H54 (cell line): ENCODE results near the gene TSPOAP1.

ENCODE experiments used
- DNase-seq: peaks from one replicate; pipeline ENCODE4 v3.0.0; 2011; ENCODE audit warnings: low spot score, mixed read lengths; ENCODE audit not compliant: insufficient read length
- FAIRE-seq: peaks from 3 replicates; lab custom pipeline; 2011; peaks lifted over from hg19 to GRCh38; lab: Jason Lieb, UNC
- POLR2A ChIP-seq: IDR thresholded peaks from 2 replicates; pipeline ENCODE4 v1.6.1; 2011; ENCODE audit warnings: low read depth, mild to moderate bottlenecking, low read length

Gene TSPOAP1

GRCh38 chr17:58328195-58329034 is at the start of gene TSPOAP1:
TSS of gene TSPOAP1 (minus strand) at chr17:58328795. CDS start at chr17:58327920, 875 bp downstream.
- FAIRE-seq (no peak), DNase-seq (no peak)
- TF ChIP-seq POLR2A = no peak

GRCh38 chr17:58377661-58378060 is 49.1 kb upstream of the TSPOAP1 start:
- FAIRE-seq = no peak

GRCh38 chr17:58377093-58377601 is 48.6 kb upstream of the TSPOAP1 start:
- FAIRE-seq (no peak), DNase-seq (no peak)

More at GRCh38 chr17:58377661-58378060, 49.1 kb upstream of the TSPOAP1 start:
- DNase-seq = no peak
- TF ChIP-seq POLR2A = no peak

DNA sequence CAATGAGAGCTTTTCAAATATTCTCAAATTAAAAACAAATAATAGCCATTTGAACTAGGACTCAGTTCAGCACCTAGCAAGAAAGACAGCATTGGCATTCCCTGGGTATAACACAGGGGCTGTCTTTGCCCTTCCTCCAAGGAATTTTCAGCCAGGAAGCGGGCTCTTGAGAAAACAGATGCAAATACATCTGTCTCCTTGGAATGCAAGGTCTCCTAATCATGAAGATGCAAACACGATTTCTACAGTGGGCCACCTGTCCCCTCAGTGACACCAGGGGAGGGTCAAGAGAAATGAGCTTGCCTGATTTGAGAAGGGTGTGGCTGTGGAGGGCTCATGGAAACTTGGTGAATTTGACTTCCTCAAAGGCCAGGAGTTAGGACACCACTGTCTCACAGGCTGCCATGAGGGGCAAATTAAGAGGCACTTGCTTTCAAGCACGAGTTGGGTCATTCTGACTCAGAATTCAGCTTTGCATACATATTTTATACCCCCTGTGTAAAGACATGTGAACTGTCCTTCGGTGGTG is 47.9 kb upstream of the TSPOAP1 start:
- FAIRE-seq (no peak), DNase-seq (no peak)
- no peak for TF ChIP-seq POLR2A

More at GRCh38 chr17:58377093-58377601, 48.6 kb upstream of the TSPOAP1 start:
- no peak for TF ChIP-seq POLR2A

DNA sequence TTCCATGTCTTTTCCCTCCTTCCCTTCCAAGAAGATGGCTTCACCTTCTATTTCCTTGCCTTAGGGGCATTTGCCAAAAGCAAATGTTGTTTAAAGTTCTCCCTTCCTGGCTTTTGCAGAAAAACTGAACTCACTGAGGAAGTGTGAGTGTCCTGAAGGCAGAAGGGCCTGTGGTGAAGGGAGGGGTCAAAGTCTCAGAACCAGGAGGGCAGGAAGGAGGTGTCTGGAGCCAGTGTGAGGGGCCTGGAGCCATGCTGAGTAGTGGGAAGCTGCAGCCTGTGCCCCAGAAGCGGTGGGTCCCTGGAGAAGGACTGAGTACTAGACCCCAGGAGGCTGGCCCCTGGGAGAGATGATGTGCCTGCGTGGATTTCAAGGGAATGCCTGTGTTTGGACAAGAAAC is 47.2 kb upstream of the TSPOAP1 start:
- TF ChIP-seq POLR2A = no peak
- FAIRE-seq (no peak), DNase-seq (no peak)

DNA sequence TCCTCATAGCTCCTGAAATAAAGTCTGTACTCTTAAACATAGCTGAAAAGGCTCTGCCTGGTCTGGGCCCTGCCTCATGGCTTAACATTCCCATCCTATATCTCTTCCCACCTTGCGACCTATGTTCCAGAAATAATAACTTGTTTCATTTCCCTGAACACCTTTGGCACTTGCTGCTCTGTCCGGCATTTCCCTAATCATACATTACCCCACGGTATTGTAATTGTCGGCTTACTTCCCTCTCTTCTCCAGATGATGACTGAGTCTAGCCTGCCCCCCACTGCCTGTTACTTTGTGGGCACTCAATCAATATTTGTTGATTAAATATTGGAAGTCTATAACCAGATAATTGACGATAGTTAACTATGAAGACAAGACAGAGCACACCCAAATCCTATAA is 46.7 kb upstream of the TSPOAP1 start:
- FAIRE-seq (no peak), DNase-seq (no peak)
- no peak for TF ChIP-seq POLR2A

- FAIRE-seq (no peak), DNase-seq (no peak)
- TF ChIP-seq POLR2A = no peak
These were observed 45.3 kb upstream of the TSPOAP1 start for GRCh38 chr17:58373923-58374322.

DNA sequence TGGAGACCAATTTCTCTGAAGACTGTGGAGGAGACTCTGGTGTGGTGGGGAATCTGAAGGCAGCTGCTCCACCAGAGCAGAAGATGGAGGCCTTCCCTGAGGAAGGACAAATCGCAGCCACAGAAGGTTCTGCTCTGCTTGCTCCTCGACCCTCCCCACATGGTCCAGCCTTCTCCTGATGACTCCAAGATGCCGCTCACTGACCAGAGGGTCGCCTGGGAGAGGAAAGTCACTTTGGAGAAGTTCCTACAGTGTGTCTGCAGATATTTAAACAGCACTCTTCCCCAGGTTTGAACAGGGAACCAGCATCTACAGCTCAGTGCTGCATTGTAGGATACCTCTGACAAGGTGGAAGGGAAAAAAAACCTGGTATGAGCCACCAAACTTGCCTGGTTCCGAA is 44.4 kb upstream of the TSPOAP1 start:
- DNase-seq (no peak), FAIRE-seq (no peak)
- no peak for TF ChIP-seq POLR2A

- no peak for FAIRE-seq
- DNase-seq = no peak
- no peak for TF ChIP-seq POLR2A
These were observed 42.8 kb upstream of the TSPOAP1 start for GRCh38 chr17:58371300-58371950.

- TF ChIP-seq POLR2A = no peak
- FAIRE-seq (no peak), DNase-seq (no peak)
These were observed 42.1 kb upstream of the TSPOAP1 start for GRCh38 chr17:58370716-58371115.

DNA sequence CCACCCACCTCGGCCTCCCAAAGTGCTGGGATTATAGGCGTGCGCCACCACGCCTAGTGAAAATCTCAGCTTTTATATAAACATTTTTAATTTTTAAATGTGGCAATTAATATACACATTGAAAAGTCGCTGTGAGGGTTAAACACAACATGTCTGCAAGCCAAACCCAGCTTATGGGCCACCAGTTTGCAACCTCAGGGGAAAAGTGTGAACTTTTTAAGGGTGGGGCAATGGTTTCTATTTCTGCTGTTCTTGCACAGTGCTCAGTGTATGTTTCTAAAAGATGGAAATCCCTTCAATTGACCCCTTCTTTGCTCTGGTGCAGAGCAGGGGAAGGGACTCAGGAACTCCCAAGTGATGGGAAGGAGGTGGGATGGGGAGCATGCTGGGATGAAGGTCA is 41.7 kb upstream of the TSPOAP1 start:
- TF ChIP-seq POLR2A = no peak
- no peak for FAIRE-seq
- DNase-seq = no peak

- TF ChIP-seq POLR2A = no peak
- DNase-seq = no peak
- FAIRE-seq = no peak
These were observed 40.8 kb upstream of the TSPOAP1 start for GRCh38 chr17:58369214-58370031.

DNA sequence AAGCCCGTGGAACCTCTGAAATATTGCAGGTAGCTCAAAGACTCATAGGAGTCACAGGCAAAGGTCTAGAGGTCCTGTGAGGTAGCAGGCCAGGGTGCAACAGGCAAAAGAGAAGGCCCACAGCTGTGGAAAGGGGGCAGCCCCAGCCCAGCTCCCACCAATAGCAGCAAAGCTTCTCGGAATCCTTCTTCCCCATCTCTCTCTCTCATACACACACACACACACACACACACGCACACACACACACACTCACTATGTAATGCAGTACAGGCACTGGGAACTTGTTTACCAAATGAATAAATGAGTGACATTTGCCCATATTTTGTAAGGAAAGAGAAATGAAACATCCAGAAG is 40.2 kb upstream of the TSPOAP1 start:
- TF ChIP-seq POLR2A = no peak
- DNase-seq (no peak), FAIRE-seq (no peak)
